SK-N-SH treated with all-trans-retinoic acid at 6 μM for 48 hours (cell line): ENCODE results near the gene UBXN1.

ENCODE experiments used
- CREB5 ChIP-seq: fragments of 250-450 bp; sonication (Bioruptor Pico); IDR thresholded peaks from 2 replicates; pipeline ENCODE4 v1.5.1; 2020; ENCODE audit warnings: low read depth, mild to moderate bottlenecking, moderate library complexity
- ESRRG ChIP-seq: fragments of 250-450 bp; sonication (Bioruptor Pico); IDR thresholded peaks from 2 replicates; pipeline ENCODE4 v1.6.1; 2021; ENCODE audit warnings: mild to moderate bottlenecking
- PATZ1 ChIP-seq: fragments of 250-450 bp; sonication (Bioruptor Pico); IDR thresholded peaks from 2 replicates; pipeline ENCODE4 v1.8.0; 2020; ENCODE audit warnings: mild to moderate bottlenecking, moderate library complexity, borderline replicate concordance
- PPARA ChIP-seq: fragments of 250-450 bp; sonication (Bioruptor Pico); IDR thresholded peaks from 2 replicates; pipeline ENCODE4 v1.5.0; 2020; ENCODE audit warnings: mild to moderate bottlenecking, borderline replicate concordance
- RARB ChIP-seq: fragments of 250-450 bp; sonication (Bioruptor Pico); IDR thresholded peaks from 2 replicates; pipeline ENCODE4 v1.8.0; 2021; ENCODE audit warnings: mild to moderate bottlenecking, moderate library complexity

- TF ChIP-seq PPARA (no peak), RARB (CRISPR knock-in tag) (no peak), CREB5 (CRISPR knock-in tag) (no peak), ESRRG (CRISPR knock-in tag) (no peak), PATZ1 (CRISPR knock-in tag) (no peak)
Observed at GRCh38 chr11:62665599-62666258, 13.1 kb downstream of the UBXN1 start.
